Heart left ventricle (tissue), 16 donors: Measurements from ENCODE around the gene AFAP1L1. TPM values are rescaled to one million over a fixed set of nuclear protein-coding genes. Genes with fewer than 3 reads are reported as not detected.
A peak's percentile ranks its signal among the peaks of the same experiment; 100 is the strongest.

Experiments used
- ATAC-seq, 4 donors: fragments of 200-7000 bp; cut with Tn5 transposase; one replicate each; pipeline ENCODE4 v1.9.1; 2020 to 2022; ENCODE audit warnings: moderate library complexity in 4 of 4, mild to moderate bottlenecking in 3 of 4, moderate number of reproducible peaks in 1 of 4
- DNase-seq, 5 donors: peaks; one replicate each; pipeline ENCODE4 v3.0.0-alpha.2; 2020
- H3K27ac ChIP-seq, 12 donors: fragments of 200-600 bp; sonication (generic) in 4 of 12; one replicate each; pipeline versions ENCODE4 v1.5.0 to v1.8.0; 2016 to 2022; ENCODE audit warnings: mild to moderate bottlenecking in 2 of 12
- H3K27me3 ChIP-seq, 9 donors: fragments of 200-600 bp; sonication (generic) in 2 of 9; one replicate each; pipeline versions ENCODE4 v1.5.1 to v1.8.0; 2016 to 2022; ENCODE audit warnings: mild to moderate bottlenecking in 3 of 9
- H3K36me3 ChIP-seq, 9 donors: fragments of 200-600 bp; sonication (generic) in 2 of 9; one replicate each; pipeline versions ENCODE4 v1.5.0 to v1.8.0; 2018 to 2022; ENCODE audit warnings: mild to moderate bottlenecking in 2 of 9
- H3K4me1 ChIP-seq, 12 donors: fragments of 200-600 bp; sonication (generic) in 4 of 12; one replicate each; pipeline versions ENCODE4 v1.5.0 to v1.8.0; 2016 to 2022; ENCODE audit warnings: mild to moderate bottlenecking in 3 of 12
- H3K4me3 ChIP-seq, 12 donors: fragments of 200-600 bp; sonication (generic) in 4 of 12; one replicate each; pipeline versions ENCODE4 v1.5.0 to v1.8.0; 2017 to 2022; ENCODE audit warnings: mild to moderate bottlenecking in 9 of 12, moderate library complexity in 4 of 12
- H3K9me3 ChIP-seq, 12 donors: fragments of 200-600 bp; sonication (generic) in 4 of 12; one replicate each; pipeline versions ENCODE4 v1.5.0 to v1.8.0; 2016 to 2022; ENCODE audit warnings: mild to moderate bottlenecking in 1 of 12
- CTCF ChIP-seq, 12 donors: fragments of 200-600 bp; sonication (generic) in 4 of 12; IDR thresholded peaks; one replicate each; pipeline versions ENCODE4 v1.5.0 to v1.8.0; 2018 to 2022; ENCODE audit warnings: antibody characterized with exemption in 12 of 12, mild to moderate bottlenecking in 5 of 12
- POLR2A ChIP-seq, 2 donors: fragments of 450-650 bp; IDR thresholded peaks; one replicate each; pipeline ENCODE4 v1.6.1; 2017; ENCODE audit warnings: antibody characterized with exemption in 2 of 2, mild to moderate bottlenecking in 2 of 2, moderate library complexity in 2 of 2
- WGBS, 4 donors: extraction: QIAGEN DNeasy Blood & Tissue Kit in 2 of 4; methylation state at CpG; one replicate each; pipeline versions ENCODE4 v1.1.5 to v1.1.7; 2013 to 2018; 5-methylcytosine and 5-hydroxymethylcytosine counted together
- intact Hi-C, 10 donors: fragments of 100-400 bp; cut with DNase I; formaldehyde crosslinking; loops; one replicate each; pipeline versions ENCODE4 v1.11.1 to v1.14.2; 2022
- polyA plus RNA-seq, 2 donors: library from polyadenylated mRNA; stranded (reverse); fragments of 200-250 nt; gene quantifications; one replicate each; pipeline ENCODE4 v1.2.3, GENCODE V29; 2013
- total RNA-seq, 9 donors: library from RNA; depleted of rRNA in 2 of 9; stranded (reverse); fragments of >200 nt in 2 of 9; fragmentation: NEBNext Ultra II Directional in 3 of 9; extraction: Animal tissue kit (Norgen Biotek cat#: 25700) in 3 of 9; gene quantifications; one replicate each; pipeline versions ENCODE4 v1.1.0 to v1.2.4, GENCODE V29; 2016 to 2023
- donor health status: ischemic (EF 13 %, LVEDD 7.1; RV severe dilation, severe dysfunction).
- donor health status: healthy with polysubstance abuse.
- donor health status: DM: no; HTN: yes; CAD: no.
- donor health status: DM: no; HTN: no; CAD: no.
- donor health status: ischemic (EF 25% LVEDD 6.9; RV normal size, moderate dysfunction).
- donor health status: ischemic (EF 25% LVEDD 5.7; RV mildly dilated, moderate dysfunction).
- donor health status: healthy.
- donor health status: DM: yes; HTN: yes; CAD: no.
- donor health status: ischemic (EF 35%, LVEDD 5.7; RV mildly dilated, moderate dysfunction).
- donor health status: nonischemic (EF 11% LVEDD 7.7; RV severe dilation, severe dysfunction).
- donor health status: DM: yes; HTN: yes; CAD: no.
- donor health status: PGD.
- donor health status: ischemic (EF 29% LVEDD 5.4; RV normal size, mild dysfunction).
- donor health status: nonischemic (EF 23%, LVEDD 6.1; RV moderate dilation, normal function).

Gene AFAP1L1
- total and polyA plus RNA-seq, 11 donors, result 30.4 to 57.7 (median 45.0) TPM

DNA sequence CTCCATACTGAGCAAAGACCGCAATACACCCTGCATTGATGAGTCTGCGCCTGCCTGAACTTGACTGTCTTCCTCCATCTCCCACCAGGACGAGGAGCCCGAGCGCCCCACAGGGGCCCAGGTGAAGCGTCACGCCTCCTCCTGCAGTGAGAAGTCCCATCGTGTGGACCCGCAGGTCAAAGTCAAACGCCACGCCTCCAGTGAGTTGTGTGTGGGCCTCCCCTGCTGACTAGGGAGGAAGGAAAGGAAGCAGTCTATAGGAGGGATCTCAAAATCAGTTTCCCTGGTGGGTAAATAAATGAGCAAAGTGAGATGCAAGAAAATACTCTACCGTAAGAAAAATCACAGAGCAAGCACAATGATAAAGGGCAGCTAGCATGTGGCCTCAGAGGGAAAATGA lies 50.9 kb downstream of the AFAP1L1 start:
- Histone ChIP-seq H3K9me3 (no peaks in the 10 kb centered on the region), H3K27me3 (no peaks in the 10 kb centered on the region), H3K4me3 (no peak overlapping the region), H3K27ac (peak overlapping the region in 9 of 12 donors; percentile 8 to 55 (median 35)), H3K4me1 (peaks cover 10 to 53% (median 26%) of the 10 kb centered on the region in 12 donors), H3K36me3 (peaks cover 0 to 97% (median 40%) of the 10 kb centered on the region in 9 donors)
- ATAC-seq, result no peak
- TF ChIP-seq POLR2A (IDR thresholded peaks at IDR 0.05) (no peak), CTCF (IDR thresholded peaks at IDR 0.05) (no peak)
- DNase-seq, result no peak
- intact Hi-C loops, result loop anchor here in 3 of 10 donors (5.0 kb wide), 3 partner anchors 35 to 240 kb away; partner anchors contain the start of gene PCYOX1L (in 1 of the 3)
- WGBS, 4 donors, result 84 to 86% (median 86%) methylated on average over 12 of the region's 12 CpGs

GRCh38 chr5:149323210-149323609 lies 51.6 kb downstream of the AFAP1L1 start:
- ATAC-seq (no peak), DNase-seq (no peak)
- Histone ChIP-seq H3K27ac (peak overlapping the region; percentile 8 to 55 (median 26)), H3K9me3 (no peaks in the 10 kb centered on the region), H3K27me3 (no peaks in the 10 kb centered on the region), H3K4me3 (no peak overlapping the region), H3K4me1 (peaks cover 10 to 52% (median 26%) of the 10 kb centered on the region in 12 donors), H3K36me3 (peaks cover 0 to 97% (median 40%) of the 10 kb centered on the region in 9 donors)
- TF ChIP-seq POLR2A (IDR thresholded peaks at IDR 0.05), result no peak
- TF ChIP-seq CTCF (IDR thresholded peaks at IDR 0.05), result no peak
- intact Hi-C loops, result loop anchor here in 3 of 10 donors (5.0 kb wide), 3 partner anchors 34 to 239 kb away; partner anchors contain the start of gene PCYOX1L (in 1 of the 3)

DNA sequence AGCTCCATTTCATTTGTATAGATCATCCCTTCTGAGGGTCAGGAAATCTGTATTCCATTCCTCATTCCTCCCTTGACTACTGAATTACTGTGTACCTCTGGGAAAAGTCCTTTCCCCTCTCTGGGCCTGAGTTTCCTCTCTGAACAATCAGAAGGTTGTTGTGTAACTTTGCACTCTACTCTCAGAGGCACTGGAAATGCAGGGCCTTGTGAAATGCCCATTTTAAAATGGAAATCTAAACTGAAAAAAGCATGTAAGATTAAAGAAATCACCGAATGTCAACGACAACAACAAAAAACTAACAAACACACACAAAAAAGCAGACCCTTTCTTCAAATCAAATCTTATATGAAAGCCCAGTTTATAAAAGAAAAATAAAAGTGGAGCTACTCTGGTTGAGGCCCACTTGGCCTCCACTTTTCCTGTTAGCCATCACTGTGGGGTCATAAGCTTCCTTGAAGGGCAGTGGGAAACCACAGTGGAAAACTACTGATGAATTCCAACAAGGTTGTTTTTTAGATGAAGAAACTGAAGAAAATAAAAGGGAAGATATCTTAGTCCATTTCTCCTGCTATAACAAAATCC lies 52.1 kb downstream of the AFAP1L1 start:
- Histone ChIP-seq H3K4me1 (peaks cover 10 to 52% (median 26%) of the 10 kb centered on the region in 12 donors), H3K36me3 (peaks cover 0 to 95% (median 37%) of the 10 kb centered on the region in 9 donors), H3K27me3 (no peaks in the 10 kb centered on the region), H3K9me3 (no peaks in the 10 kb centered on the region), H3K27ac (peak overlapping the region in 10 of 12 donors; percentile 11 to 55 (median 33)), H3K4me3 (no peak overlapping the region)
- WGBS, 4 donors, result 68 to 82% (median 74%) methylated on average over 2 of the region's 2 CpGs
- no peak for DNase-seq
- intact Hi-C loops, result loop anchor here in 3 of 10 donors (5.0 kb wide), 3 partner anchors 34 to 239 kb away; partner anchors contain the start of gene PCYOX1L (in 1 of the 3)
- no peak for ATAC-seq
- TF ChIP-seq CTCF (IDR thresholded peaks at IDR 0.05) (no peak), POLR2A (IDR thresholded peaks at IDR 0.05) (no peak)

GRCh38 chr5:149324641-149325040 lies 53.0 kb downstream of the AFAP1L1 start:
- intact Hi-C loops, result loop anchor here in 3 of 10 donors (5.0 kb wide), 3 partner anchors 33 to 238 kb away; partner anchors contain the start of gene PCYOX1L (in 1 of the 3)
- Histone ChIP-seq H3K4me3 (no peak overlapping the region), H3K27me3 (no peaks in the 10 kb centered on the region), H3K27ac (peak overlapping the region in 6 of 12 donors; percentile 11 to 55 (median 24)), H3K9me3 (no peaks in the 10 kb centered on the region), H3K36me3 (peaks cover 0 to 95% (median 40%) of the 10 kb centered on the region in 9 donors), H3K4me1 (peaks cover 10 to 46% (median 26%) of the 10 kb centered on the region in 12 donors)
- TF ChIP-seq CTCF (IDR thresholded peaks at IDR 0.05) (no peak), POLR2A (IDR thresholded peaks at IDR 0.05) (no peak)
- WGBS, 4 donors, result 73 to 92% (median 80%) methylated on average over 2 of the region's 2 CpGs
- ATAC-seq (no peak), DNase-seq (no peak)
